ENCODE measurements around the gene NAA16. TPM values are rescaled to one million over a fixed set of nuclear protein-coding genes. Genes with fewer than 3 reads are reported as not detected.

Gene NAA16
- total and polyA plus RNA-seq, 9 of the 15 experiments (the other 6 are each of a cell fraction or from before 2014, with no cell fraction given), result 3.7 to 18.2 (median 12.0) TPM

DNA sequence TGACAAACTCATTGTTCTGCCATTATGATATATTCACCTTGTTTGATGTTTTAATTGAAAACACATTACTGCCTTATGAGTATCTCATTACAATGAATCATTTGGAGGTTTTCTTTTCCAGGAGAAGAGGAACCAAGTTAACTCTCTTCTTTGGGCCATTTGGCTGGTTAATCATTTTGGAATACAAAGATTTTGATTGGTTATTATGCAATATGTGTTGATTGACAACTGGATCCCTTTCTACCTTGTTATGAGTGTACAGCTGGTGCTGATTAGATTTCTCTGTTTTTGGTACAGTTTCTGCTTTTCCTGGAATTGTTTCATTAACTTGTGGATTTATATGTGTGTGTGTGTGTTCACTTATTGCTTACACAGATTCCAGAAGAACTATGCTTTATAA lies 97.1 kb downstream of the NAA16 start (continued):
- TF ChIP-seq, protein P1, sequence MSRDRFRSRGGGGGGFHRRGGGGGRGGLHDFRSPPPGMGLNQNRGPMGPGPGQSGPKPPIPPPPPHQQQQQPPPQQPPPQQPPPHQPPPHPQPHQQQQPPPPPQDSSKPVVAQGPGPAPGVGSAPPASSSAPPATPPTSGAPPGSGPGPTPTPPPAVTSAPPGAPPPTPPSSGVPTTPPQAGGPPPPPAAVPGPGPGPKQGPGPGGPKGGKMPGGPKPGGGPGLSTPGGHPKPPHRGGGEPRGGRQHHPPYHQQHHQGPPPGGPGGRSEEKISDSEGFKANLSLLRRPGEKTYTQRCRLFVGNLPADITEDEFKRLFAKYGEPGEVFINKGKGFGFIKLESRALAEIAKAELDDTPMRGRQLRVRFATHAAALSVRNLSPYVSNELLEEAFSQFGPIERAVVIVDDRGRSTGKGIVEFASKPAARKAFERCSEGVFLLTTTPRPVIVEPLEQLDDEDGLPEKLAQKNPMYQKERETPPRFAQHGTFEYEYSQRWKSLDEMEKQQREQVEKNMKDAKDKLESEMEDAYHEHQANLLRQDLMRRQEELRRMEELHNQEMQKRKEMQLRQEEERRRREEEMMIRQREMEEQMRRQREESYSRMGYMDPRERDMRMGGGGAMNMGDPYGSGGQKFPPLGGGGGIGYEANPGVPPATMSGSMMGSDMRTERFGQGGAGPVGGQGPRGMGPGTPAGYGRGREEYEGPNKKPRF (IDR thresholded peaks at IDR 0.05; ENCODE audit: low read depth, low read length), result no peak
- no peak for TF ChIP-seq CCAR2 (IDR thresholded peaks at IDR 0.05; ENCODE audit: low read depth, low read length)
- no peak for TF ChIP-seq TARDBP (IDR thresholded peaks at IDR 0.05)
- TF ChIP-seq, protein P2, sequence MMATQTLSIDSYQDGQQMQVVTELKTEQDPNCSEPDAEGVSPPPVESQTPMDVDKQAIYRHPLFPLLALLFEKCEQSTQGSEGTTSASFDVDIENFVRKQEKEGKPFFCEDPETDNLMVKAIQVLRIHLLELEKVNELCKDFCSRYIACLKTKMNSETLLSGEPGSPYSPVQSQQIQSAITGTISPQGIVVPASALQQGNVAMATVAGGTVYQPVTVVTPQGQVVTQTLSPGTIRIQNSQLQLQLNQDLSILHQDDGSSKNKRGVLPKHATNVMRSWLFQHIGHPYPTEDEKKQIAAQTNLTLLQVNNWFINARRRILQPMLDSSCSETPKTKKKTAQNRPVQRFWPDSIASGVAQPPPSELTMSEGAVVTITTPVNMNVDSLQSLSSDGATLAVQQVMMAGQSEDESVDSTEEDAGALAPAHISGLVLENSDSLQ (IDR thresholded peaks at IDR 0.05), result peak; percentile 21; the same call in 1 of the 2 replicates
- TF ChIP-seq ELF2 (CRISPR knock-in tag; IDR thresholded peaks at IDR 0.05), result no peak
- no peak for TF ChIP-seq BCL6 (CRISPR knock-in tag; IDR thresholded peaks at IDR 0.05)
- no peak for TF ChIP-seq SRSF7 (optimal IDR thresholded peaks at IDR 0.05; ENCODE audit: low read depth, low read length)
- TF ChIP-seq, protein P3, sequence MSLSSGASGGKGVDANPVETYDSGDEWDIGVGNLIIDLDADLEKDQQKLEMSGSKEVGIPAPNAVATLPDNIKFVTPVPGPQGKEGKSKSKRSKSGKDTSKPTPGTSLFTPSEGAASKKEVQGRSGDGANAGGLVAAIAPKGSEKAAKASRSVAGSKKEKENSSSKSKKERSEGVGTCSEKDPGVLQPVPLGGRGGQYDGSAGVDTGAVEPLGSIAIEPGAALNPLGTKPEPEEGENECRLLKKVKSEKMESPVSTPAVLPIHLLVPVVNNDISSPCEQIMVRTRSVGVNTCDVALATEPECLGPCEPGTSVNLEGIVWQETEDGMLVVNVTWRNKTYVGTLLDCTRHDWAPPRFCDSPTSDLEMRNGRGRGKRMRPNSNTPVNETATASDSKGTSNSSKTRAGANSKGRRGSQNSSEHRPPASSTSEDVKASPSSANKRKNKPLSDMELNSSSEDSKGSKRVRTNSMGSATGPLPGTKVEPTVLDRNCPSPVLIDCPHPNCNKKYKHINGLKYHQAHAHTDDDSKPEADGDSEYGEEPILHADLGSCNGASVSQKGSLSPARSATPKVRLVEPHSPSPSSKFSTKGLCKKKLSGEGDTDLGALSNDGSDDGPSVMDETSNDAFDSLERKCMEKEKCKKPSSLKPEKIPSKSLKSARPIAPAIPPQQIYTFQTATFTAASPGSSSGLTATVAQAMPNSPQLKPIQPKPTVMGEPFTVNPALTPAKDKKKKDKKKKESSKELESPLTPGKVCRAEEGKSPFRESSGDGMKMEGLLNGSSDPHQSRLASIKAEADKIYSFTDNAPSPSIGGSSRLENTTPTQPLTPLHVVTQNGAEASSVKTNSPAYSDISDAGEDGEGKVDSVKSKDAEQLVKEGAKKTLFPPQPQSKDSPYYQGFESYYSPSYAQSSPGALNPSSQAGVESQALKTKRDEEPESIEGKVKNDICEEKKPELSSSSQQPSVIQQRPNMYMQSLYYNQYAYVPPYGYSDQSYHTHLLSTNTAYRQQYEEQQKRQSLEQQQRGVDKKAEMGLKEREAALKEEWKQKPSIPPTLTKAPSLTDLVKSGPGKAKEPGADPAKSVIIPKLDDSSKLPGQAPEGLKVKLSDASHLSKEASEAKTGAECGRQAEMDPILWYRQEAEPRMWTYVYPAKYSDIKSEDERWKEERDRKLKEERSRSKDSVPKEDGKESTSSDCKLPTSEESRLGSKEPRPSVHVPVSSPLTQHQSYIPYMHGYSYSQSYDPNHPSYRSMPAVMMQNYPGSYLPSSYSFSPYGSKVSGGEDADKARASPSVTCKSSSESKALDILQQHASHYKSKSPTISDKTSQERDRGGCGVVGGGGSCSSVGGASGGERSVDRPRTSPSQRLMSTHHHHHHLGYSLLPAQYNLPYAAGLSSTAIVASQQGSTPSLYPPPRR (CRISPR knock-in tag; IDR thresholded peaks at IDR 0.05; ENCODE audit: borderline replicate concordance), result no peak
- TF ChIP-seq YY1 (IDR thresholded peaks at IDR 0.05; ENCODE audit: borderline replicate concordance in 1 of 3, control insufficient read depth in 1 of 3, extremely low read depth in 1 of 3, insufficient read depth in 3 of 3, insufficient read length in 1 of 3, insufficient replicate concordance in 2 of 3, low read depth in 1 of 3, low read length in 2 of 3), result no peak
